ENCODE measurements around the gene TTC3. TPM values are rescaled to one million over a fixed set of nuclear protein-coding genes. Genes with fewer than 3 reads are reported as not detected.

Gene TTC3
- total and polyA plus RNA-seq, 2 of the 13 experiments (the other 11 are each of a cell fraction or from before 2014, with no cell fraction given) = 55.7 to 108 TPM

DNA sequence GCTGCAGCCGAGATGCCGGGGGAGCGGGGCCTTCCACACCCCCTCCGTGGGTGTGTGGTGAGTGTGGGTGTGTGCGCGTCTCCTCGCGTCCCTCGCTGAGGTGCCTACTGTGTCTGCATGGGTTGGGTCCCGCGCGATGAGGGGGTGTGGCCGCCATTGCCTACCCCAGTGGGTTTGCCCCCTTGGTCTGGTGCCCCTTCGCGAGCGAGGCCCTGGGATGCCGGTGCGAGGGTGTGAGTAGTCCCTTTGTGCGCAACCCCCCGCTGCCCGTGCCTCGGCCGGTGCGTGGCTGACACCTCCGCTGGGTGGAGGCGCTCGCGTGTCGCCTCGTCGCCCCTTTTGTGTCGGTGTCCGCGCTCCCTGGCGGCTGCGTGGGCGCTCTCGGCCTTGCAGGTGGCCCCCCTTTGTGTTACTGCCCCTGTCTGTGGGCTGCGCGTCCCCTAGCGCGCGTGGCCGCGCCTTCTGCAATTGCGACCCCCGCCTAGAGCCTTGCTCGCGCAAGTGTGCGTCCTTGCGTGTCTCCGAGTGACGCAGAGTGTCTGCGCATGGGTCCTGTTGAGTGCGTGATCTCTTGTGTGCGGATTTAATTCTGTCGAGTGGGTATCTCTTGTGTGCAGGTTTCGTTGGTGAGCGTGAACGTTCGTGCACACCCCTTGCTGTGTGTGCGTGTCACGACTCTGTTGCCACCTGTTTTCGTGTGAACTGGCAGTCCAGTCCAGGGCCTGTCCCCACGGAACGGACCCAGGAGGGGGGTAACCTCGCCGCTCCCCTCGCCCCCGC lies 553 bp downstream of the TTC3 start (continued):
- TF ChIP-seq POGK (CRISPR knock-in tag; conservative IDR thresholded peaks at IDR 0.05) (peak; percentile 46), ZNF138 (CRISPR knock-in tag; IDR thresholded peaks at IDR 0.05; ENCODE audit: low read depth) (peak; percentile 50; the same call in 1 of the 2 replicates), HOXA3 (CRISPR knock-in tag; IDR thresholded peaks at IDR 0.05) (0 out of 2 replicates have a peak, but pooled peaks have one; percentile 7), ZMYM2 (CRISPR knock-in tag; IDR thresholded peaks at IDR 0.05) (peak; percentile 84; the same call in 1 of the 2 replicates), DR1 (CRISPR knock-in tag; IDR thresholded peaks at IDR 0.05) (0 out of 2 replicates have a peak, but pooled peaks have one; percentile 33), ZNF281 (CRISPR knock-in tag; IDR thresholded peaks at IDR 0.05; ENCODE audit: borderline replicate concordance) (no peak), MEIS2 (CRISPR knock-in tag; IDR thresholded peaks at IDR 0.05) (no peak), GZF1 (CRISPR knock-in tag; IDR thresholded peaks at IDR 0.05) (0 out of 2 replicates have a peak, but pooled peaks have one; percentile 44), ZNF136 (CRISPR knock-in tag; IDR thresholded peaks at IDR 0.05; ENCODE audit: low read depth) (no peak), NRL (CRISPR knock-in tag; IDR thresholded peaks at IDR 0.05; ENCODE audit: borderline replicate concordance) (peak; percentile 78), ZNF746 (CRISPR knock-in tag; IDR thresholded peaks at IDR 0.05) (0 out of 2 replicates have a peak, but pooled peaks have one; percentile 40), ZNF891 (CRISPR knock-in tag; IDR thresholded peaks at IDR 0.05) (peak; percentile 69)
- TF ChIP-seq, protein P1, sequence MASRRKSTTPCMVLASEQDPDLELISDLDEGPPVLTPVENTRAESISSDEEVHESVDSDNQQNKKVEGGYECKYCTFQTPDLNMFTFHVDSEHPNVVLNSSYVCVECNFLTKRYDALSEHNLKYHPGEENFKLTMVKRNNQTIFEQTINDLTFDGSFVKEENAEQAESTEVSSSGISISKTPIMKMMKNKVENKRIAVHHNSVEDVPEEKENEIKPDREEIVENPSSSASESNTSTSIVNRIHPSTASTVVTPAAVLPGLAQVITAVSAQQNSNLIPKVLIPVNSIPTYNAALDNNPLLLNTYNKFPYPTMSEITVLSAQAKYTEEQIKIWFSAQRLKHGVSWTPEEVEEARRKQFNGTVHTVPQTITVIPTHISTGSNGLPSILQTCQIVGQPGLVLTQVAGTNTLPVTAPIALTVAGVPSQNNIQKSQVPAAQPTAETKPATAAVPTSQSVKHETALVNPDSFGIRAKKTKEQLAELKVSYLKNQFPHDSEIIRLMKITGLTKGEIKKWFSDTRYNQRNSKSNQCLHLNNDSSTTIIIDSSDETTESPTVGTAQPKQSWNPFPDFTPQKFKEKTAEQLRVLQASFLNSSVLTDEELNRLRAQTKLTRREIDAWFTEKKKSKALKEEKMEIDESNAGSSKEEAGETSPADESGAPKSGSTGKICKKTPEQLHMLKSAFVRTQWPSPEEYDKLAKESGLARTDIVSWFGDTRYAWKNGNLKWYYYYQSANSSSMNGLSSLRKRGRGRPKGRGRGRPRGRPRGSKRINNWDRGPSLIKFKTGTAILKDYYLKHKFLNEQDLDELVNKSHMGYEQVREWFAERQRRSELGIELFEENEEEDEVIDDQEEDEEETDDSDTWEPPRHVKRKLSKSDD (CRISPR knock-in tag; IDR thresholded peaks at IDR 0.05; ENCODE audit: low read depth) = 0 out of 2 replicates have a peak, but pooled peaks have one; percentile 11
- TF ChIP-seq, protein P2, sequence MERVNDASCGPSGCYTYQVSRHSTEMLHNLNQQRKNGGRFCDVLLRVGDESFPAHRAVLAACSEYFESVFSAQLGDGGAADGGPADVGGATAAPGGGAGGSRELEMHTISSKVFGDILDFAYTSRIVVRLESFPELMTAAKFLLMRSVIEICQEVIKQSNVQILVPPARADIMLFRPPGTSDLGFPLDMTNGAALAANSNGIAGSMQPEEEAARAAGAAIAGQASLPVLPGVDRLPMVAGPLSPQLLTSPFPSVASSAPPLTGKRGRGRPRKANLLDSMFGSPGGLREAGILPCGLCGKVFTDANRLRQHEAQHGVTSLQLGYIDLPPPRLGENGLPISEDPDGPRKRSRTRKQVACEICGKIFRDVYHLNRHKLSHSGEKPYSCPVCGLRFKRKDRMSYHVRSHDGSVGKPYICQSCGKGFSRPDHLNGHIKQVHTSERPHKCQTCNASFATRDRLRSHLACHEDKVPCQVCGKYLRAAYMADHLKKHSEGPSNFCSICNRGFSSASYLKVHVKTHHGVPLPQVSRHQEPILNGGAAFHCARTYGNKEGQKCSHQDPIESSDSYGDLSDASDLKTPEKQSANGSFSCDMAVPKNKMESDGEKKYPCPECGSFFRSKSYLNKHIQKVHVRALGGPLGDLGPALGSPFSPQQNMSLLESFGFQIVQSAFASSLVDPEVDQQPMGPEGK (CRISPR knock-in tag; IDR thresholded peaks at IDR 0.05) = peak; percentile 18; the same call in 1 of the 2 replicates

All from HepG2 (cell line).